ENCODE results near the gene CHRM2. TPM values are rescaled to one million over a fixed set of nuclear protein-coding genes. Genes with fewer than 3 reads are reported as not detected.
"Not testable (repeated sequence)": the region's sequence is repeated elsewhere in the genome, so short reads cannot be mapped to it uniquely, and the experiment has no call there.

Gene CHRM2
- not detected in 2 replicates for total RNA-seq

DNA sequence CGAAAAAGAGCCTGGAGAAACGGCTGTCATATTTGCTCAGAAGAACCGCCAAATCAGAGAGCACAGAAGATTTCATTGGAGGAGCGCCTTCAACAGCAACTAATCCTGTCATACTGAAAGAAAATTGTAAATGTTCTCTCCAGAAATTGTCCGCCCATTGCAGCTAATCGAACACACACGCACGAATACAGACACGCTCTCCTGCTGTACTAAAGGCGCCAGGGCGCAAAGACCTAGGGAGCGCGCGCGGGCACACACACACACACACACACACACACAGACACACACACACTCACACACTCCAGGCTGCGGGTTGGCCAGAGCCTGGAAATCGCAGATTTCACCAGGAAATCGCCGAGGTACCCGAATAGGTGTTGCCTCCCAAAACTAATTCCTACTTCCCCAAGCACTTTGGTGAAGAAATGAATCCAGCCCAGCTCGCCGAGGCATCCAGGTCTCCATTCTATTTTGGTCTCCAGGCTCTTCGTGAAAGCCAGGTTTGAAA, at the start of gene CHRM2:
CHRM2 (plus strand) TSS at position 157 of the 505 bp plus-strand sequence. CDS start 146,214 bp downstream, outside the sequence.
- intact Hi-C loops (cut with micrococcal nuclease): no loop called here

DNA sequence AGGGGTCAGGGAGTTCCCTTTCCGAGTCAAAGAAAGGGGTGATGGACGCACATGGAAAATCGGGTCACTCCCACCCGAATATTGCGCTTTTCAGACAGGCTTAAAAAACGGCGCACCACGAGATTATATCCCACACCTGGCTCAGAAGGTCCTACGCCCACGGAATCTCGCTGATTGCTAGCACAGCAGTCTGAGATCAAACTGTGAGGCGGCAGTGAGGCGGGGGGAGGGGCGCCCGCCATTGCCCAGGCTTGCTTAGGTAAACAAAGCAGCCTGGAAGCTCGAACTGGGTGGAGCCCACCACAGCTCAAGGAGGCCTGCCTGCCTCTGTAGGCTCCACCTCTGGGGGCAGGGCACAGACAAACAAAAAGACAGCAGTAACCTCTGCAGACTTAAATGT, 37.1 kb upstream of the CHRM2 start:
- intact Hi-C loops (cut with micrococcal nuclease): not testable (repeated sequence)

DNA sequence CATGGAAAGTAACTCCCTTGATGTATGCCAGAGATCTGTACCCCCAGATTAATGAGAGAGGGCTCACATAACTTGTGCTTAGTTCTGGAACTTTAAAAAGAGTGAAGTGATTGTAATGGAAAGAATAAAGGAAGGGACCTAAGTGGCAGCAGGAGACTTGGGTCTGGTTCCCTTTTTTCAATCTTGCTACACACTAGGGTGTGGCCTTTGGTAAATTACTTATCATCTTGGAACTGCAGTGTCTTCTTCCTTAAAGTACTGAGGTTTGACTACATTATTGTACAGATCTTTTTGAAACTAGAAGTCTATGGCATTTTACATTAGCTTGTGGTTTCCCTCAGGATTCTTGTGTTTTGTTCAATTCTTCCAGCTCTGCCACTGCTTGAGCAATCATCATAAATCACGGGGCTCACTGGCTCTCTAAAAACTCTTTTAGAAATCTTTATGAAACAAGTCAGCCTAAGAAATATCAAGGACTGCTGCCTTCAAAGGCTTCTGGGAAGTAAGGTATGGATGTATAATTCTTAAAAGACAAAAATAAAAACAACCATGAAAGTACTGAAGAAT, 22.5 kb upstream of the CHRM2 start:
- intact Hi-C loops (cut with micrococcal nuclease): no loop called here

DNA sequence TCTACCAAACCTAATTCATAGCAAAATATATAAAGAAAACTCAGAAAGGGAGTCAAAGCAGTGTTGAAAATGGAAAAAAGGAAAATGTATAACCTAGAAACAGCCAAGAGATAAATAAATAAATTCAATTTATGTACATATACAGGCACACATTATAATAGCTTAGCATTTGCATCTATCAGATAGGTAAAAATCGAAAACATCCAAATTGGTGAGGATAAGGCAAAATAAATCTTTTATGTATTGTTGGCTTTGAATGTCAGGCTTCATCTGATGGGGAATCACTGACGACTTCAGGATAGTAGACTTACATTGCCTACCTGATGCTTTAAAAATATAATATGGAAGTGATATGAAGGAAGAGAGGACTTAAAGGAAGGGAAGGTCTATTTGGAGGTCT, 20.6 kb upstream of the CHRM2 start:
- intact Hi-C loops (cut with micrococcal nuclease): no loop called here

DNA sequence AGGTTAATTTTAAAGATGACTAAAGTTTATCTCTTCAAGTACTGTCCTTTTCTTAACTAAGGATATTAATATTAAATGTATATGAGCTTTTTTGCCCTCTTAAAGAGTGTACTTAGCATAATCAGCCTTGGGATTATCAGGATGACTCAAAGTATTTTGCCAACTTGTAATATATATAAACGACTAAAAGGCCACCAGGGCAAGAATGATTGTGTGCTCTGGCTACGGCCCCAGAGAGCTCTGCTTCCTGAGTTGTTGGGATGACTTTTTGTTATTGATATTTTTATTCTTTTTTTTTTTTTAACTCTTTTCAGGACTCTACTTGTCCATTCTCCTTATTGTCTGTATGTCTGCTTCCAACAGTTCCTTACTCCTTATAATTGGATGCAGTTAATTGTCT, 14.8 kb upstream of the CHRM2 start:
- intact Hi-C loops (cut with micrococcal nuclease): no loop called here

DNA sequence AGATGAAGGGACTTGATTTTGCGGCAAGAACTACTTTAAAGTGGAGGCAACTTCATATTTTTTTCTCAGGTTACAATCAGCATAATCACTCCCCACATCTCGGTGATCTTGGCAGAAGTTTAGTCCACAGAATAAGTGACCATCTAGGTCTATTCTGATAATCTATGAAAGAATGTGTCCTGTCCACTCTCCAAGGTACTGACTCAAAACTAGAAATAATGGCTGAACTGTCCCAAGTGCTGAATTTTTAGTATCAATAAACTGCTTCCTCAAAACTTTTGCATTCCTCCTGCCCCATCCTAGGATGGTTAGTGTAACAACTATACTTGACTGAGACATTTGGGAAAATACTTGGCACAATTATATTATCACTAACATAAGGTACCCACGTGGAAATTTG, 10.9 kb upstream of the CHRM2 start:
- intact Hi-C loops (cut with micrococcal nuclease): no loop called here

DNA sequence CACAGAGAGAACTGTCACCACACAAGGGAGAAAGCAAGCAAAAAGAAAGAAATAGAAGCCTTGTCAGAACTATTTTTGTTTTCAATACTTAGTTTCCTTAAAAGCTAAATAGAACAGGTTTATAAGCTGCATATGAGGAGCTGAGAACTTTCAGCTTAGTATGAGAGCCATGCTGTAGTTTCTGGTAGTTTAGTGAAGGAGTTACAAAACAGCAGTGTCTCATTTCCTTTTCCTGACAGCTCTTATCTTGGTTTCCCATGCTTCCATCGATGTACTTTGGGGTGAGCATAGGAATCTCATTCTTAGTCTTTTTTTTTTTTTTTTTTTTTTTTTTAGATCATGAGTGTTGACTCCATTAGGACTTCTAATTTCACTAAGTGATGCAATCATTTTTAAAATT, 8.6 kb upstream of the CHRM2 start:
- intact Hi-C loops (cut with micrococcal nuclease): no loop called here

DNA sequence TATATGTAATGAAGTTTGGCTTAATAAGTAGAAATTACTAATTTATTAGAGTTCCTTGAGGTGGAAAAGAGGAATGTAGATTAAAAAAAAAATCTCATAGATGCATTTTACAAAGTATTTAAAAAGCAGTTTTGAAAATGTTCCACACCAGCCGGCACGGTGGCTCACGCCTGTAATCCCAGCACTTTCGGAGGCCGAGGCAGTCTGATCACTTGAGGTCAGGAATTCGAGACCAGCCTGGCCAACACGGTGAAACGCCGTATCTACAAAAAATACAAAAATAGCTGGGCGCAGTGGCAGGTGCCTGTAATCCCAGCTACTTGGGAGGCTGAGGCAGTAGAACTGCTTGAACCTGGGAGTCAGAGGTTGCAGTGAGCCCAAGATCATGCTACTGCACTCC, 3.2 kb upstream of the CHRM2 start:
- intact Hi-C loops (cut with micrococcal nuclease): no loop called here

DNA sequence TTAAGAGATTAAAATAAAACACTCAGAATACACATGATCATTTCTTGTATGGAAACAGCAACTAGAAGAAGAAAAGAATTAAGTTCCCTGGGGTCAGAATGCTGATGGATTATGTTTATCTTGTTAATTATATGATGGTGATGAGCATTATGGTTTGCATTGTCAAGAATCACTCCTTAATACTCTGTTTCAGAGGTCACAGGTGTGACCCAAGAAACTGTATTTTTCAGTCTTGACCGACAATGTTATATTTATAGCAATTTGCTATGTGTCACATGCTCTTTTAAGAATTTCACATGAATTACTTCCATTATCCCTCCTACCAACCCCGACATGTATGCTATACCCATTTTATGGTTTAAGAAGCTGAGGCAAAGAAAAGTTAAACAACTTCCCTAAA, 2.7 kb upstream of the CHRM2 start:
- intact Hi-C loops (cut with micrococcal nuclease): no loop called here

DNA sequence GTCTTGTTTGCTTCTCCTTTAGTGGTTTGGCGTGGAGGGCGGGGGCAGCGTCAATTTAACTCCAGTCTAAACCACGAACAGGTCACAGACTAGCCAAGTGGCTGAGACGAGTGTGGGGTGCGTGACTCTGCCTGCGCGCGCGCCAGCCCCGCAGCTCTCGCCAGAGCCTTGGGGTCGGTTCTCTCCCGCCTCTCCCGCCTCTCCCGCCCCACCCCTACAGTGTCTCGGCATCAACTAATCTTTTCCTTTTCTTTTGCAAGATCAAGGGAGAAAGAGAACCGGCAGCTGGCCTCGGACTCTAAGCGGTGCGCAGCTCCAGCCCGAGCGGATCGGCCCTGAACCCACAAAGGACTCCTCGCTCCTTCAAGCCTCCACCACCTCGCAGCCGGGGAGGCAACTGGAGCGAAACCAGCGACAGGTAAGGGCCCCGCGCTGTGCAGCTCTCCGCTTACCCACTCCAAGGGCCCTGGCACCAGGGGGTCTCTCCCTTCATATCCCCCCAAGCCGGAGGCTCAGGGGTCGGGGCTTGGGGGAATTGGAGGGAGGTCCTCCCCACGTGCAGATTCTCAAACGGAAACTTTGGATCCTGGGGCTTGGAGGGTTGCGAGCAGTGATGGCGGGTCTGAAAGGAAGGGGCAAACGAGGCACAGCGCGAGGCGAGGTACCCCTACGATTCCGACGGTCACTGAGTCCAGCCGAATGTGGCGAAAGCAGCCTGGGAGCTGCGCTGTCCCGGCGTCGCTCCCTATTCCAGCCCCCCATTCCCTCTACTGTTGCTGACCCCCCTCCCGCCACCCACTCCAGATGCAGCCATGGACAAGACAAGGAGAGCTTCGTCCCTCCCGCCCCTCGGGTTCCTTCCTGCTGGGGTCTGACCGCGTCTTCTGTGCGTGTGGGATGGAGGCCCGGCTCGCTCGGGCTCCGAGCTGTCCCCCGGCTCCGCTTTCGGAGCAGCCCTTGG, 829 bp downstream of the CHRM2 start:
- intact Hi-C loops (cut with micrococcal nuclease): no loop called here

DNA sequence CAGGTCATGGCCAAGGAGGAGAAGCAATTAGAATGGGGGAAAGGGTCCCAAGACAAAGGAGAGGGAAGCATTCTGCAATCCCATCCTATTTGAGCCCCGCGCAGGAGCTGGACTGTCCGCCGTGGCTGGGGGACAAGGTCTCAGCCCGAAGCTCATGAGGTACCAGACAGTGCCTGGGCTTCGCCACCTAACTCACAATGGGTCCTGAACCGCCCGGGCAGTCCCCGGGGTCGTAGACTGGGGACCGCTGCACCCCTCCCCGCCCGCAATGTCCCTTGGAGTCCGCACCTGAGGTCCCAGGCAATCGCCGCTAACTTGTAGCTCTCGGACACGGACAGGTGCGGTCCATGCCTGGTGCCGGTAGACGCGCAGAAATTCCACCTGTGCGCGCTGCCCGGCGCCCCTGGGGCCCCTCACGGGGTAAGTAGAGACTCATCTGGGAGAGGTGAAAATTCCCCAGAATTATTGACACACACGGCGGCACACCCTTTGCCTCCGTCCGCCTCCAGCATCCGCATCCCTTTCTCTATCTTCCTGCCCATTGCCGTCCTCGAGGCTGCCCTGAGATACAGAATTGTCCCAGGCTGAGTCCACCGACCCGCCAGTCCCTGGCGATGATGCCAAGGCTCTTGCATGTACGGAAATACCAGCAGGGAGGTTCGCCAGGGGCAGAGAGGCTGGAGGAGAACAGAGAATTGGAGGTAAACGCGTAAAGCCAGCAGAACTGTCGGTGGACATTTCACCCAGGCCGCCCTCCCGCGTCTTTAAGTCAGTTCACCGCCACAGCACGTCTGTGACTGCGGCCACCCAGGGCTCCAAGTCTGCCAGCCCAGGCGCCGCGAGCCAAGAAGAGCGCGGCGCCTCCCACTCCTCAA, 1.8 kb downstream of the CHRM2 start:
- intact Hi-C loops (cut with micrococcal nuclease): no loop called here

DNA sequence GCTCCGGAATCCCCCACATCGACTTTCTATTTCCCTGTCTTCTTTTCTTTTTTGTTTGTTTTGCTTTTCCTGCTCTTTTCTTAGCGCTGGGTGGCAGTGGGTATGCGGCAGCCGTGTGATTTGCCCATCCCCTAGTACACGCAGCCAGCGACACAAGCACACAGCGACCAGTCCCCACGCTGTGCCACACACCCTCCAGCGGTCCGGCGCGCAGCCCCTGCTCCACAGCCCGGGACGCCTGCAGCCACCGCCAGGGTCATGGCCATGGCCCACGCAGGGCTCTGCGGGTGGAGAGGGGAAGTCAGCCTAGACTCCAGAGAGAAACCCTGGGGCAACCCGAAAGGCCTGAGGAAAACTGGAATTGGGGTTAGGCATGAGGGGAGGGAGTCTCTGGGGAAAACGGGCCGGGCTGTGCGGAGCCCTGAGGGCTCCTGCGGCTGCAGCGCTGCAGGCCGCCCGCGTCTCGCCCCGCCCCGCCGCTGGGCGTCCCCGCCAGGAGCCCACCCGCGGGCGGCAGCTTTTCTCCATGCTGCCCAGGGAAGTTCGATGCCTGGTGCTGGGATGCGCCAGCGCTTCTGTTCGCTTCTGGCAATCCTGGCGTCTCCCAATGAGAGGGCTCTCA, 2.5 kb downstream of the CHRM2 start:
- intact Hi-C loops (cut with micrococcal nuclease): no loop called here

DNA sequence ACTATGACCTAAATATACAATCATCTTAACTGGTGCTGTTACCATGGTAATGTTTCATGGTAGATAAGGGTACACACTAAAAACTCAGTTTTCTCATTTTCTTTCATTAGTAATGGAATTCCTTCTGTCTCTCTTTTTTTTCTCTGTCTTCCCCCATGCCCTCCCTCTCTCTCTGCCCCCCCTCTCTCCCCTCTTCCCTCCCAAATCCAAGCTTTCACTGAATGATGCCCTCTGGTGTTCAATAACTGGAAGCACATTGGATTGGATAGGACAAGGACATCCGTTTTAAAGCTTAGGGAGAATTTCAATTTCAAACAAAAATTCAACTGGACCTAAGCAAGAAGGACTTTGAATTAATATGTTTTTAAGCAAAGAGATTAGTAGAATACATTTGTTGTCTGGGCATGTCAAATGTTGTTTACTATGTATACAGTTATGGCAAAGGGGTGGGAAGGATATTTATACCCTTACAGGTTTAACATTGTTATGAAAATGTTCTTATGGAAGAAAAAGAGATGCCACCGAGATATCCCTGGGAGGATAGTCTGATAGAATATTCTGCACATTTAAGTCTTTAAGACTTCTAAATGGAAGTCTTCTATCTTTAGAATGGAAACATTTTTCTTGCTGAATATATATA, 6.1 kb downstream of the CHRM2 start:
- intact Hi-C loops (cut with micrococcal nuclease): no loop called here

DNA sequence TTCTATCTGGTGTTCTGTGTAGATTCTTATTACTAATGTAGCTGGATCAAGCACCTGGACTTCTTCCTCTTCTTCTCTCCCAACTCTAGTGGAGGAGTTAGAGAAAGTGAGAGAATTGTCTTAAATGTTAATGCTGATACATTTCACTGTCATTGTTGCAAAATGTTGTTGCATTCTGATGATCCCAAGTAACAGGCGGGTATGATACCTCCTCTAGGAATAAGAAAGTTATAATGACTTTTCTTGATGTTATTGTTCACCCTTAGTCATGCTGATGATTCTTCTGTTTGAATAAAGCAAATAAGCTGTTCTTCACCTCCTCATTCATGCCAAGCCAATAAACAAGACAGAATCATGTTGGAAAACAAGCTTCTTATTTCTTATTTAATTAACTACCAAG, 9.1 kb downstream of the CHRM2 start:
- intact Hi-C loops (cut with micrococcal nuclease): no loop called here

DNA sequence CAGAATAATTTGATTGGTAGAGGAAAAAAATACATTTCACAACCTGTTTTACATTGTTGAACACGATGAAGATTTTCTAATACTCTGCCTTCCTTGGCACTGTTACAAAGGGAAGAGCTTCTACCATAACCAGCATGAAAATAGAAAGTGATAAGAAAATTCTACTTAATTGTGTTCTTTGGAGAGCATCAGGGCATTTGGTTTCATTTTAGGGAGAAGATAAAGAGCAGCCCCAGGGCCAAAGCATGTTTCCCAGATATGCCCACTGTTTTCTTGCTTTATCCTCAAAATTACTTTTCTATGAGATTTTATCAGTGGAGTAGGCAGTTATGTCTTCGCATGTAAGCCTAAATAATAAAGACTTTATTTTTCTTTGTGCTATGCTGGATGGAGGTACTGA, 9.5 kb downstream of the CHRM2 start:
- intact Hi-C loops (cut with micrococcal nuclease): no loop called here

DNA sequence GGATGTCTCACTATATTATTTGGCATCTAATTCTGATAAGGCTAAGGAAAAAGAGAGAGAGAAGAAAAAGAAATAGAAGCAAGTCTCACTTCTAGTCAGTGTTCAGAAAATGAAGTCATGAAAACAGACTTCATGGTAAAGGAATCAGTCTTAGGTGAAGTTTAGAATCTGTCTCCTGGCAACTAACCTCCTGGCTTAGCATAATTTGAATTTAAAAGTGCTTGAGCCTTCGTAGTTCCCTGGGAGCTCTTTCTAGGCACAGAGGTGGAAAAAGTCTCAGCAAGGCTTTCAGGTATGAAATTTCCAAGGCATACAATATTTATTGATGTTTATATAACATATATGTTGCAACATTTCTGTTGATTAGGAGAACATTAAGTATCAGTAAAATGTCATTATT, 10.4 kb downstream of the CHRM2 start:
- intact Hi-C loops (cut with micrococcal nuclease): no loop called here

DNA sequence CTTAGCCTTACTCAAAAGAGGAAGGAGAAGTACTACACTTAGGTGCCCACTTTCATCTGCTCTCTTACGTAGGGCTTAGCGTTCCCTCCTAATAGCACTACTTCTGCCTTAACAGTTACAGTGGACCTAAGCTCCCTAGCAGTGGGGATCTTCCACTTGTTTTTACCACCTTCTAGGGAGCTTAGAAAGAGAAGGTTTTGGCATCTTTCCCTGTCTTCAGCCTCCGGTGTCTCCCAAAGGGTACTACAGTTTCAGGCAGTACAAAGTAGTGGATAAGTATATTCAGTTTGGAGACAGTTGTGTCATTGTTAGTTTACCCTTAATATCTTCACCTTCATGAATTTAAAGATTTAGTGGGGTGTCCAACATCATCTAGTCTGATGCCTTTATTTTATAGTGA, 14.6 kb downstream of the CHRM2 start:
- intact Hi-C loops (cut with micrococcal nuclease): no loop called here

DNA sequence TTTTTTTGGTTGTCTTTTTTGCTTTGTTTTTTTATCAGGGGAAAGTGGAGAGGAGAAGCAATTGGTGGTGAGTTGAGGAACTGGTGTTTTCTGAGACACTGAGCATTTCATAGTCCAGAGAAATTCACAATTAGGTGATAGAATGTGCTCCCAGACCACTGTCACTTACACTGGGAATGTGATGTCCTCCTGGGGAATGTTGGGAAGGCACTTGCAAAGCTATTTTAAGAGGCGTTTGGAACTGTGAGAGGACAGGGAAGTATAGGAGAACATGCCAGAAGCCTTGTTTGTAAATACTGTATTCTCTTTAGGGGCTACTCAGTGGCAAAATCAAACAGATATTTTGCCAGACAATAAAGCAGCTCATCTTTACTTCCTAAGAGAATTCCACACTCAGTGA, 16.0 kb downstream of the CHRM2 start:
- intact Hi-C loops (cut with micrococcal nuclease): no loop called here

DNA sequence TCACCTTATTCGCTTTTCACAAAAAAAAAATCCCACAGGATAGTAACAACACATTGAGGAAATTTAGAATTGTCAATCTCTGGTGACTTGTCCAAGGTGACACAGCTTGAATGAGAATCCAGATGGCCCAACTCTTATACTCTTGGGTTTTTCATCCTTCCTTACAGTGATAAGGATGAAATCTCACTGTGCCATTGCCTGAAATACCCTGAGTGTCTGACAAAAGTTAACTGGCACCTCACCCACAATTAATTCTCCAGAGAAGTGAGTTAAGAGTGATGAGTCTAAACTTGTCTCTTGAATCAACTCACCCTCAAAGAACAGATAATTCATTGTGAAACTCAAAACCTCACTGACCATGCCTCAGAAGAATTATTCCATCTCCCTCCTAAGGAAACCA, 18.9 kb downstream of the CHRM2 start:
- intact Hi-C loops (cut with micrococcal nuclease): no loop called here

DNA sequence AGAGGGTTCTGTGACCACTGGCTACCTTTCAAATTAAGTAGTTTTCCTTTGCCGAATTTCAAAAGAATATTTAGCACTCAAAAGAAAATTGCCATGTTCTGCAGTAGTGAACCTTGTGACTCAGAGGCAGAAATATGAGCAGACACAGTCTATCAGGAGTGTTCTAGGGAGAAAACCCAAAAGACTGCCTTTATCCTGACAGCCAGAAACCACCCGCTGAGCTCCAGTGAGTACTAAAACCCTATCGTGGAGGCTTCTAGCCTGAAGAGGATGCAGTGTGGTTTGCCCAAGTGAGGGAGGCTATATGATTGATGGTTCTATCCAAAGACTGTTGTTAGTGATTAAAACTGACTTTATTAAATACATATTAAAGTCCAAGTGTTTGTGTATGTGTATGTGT, 21.9 kb downstream of the CHRM2 start:
- intact Hi-C loops (cut with micrococcal nuclease): no loop called here

DNA sequence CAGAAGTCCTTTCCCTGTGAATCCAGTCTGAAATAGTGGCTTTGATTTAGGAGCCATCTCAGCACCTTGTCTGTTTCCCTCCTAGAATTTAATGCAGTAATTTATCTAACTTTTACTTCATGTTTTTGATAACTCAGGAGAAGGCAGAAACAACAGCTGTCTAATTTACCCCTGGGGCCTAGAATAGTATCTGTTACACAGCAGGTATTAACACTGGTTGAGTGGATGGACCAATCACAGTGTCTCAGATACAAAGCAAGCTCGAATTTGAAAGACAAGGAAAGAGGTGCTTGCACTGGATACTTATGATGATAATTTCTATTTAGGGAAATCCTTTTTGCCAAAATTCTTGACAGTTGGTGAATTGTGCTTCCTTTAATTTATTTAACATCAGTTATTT, 23.4 kb downstream of the CHRM2 start:
- intact Hi-C loops (cut with micrococcal nuclease): no loop called here
